Naive thymus-derived CD4-positive, alpha-beta T cell (primary cell): Measurements from ENCODE around the gene ARHGEF10L. TPM values are rescaled to one million over a fixed set of nuclear protein-coding genes. Genes with fewer than 3 reads are reported as not detected.

Experiments
- ATAC-seq: fragments of 150-1000 bp; cut with Tn5 transposase; 2 replicates; pipeline ENCODE4 v1.10.0; 2021; ENCODE audit warnings: mild to moderate bottlenecking, moderate library complexity
- CTCF ChIA-PET: fragments of 350-600 bp; sonication (Branson Sonifier 250); formaldehyde crosslinking; loops from one replicate; lab custom pipeline; 2021; ENCODE audit warnings: antibody characterized with exemption; lab: Charles Lee
- POLR2A ChIA-PET: fragments of 350-600 bp; sonication (Branson Sonifier 250); formaldehyde crosslinking; loops from one replicate; lab custom pipeline; 2021; ENCODE audit warnings: antibody characterized with exemption, inconsistent platforms; lab: Charles Lee
- DNase-seq, 9 donors: peaks; one replicate each; pipeline versions ENCODE4 v3.0.0 to v3.0.0-alpha.2; 2020 to 2022; ENCODE audit warnings: mixed read lengths in 1 of 9
- H3K27ac ChIP-seq: one replicate; pipeline ENCODE4 v1.7.0; 2013; ENCODE audit warnings: mild to moderate bottlenecking, low read depth, low read length, moderate library complexity
- H3K27me3 ChIP-seq, 2 donors: one replicate each; pipeline ENCODE4 v1.7.0; 2013; ENCODE audit warnings: low read length in 2 of 2, mild to moderate bottlenecking in 2 of 2, moderate library complexity in 2 of 2; ENCODE audit not compliant: control insufficient read depth in 2 of 2, insufficient read depth in 2 of 2
- H3K36me3 ChIP-seq, 3 experiments: 1 replicate in 2 of 3; 2 replicates in 1 of 3; pipeline ENCODE4 v1.7.0; 2013; ENCODE audit warnings: low read length in 3 of 3, mild to moderate bottlenecking in 3 of 3, moderate library complexity in 1 of 3; ENCODE audit not compliant: insufficient read depth in 3 of 3, control insufficient read depth in 2 of 3
- H3K4me1 ChIP-seq, 2 donors: one replicate each; pipeline ENCODE4 v1.7.0; 2013; ENCODE audit warnings: low read length in 2 of 2, mild to moderate bottlenecking in 2 of 2, moderate library complexity in 1 of 2; ENCODE audit not compliant: control insufficient read depth in 2 of 2, insufficient read depth in 2 of 2
- H3K4me3 ChIP-seq: 2 replicates; pipeline ENCODE4 v1.7.0; 2013; ENCODE audit warnings: mild to moderate bottlenecking, low read length
- H3K9me3 ChIP-seq, 3 experiments: 1 replicate in 2 of 3; 2 replicates in 1 of 3; pipeline ENCODE4 v1.7.0; 2013; ENCODE audit warnings: low read length in 3 of 3; ENCODE audit not compliant: control insufficient read depth in 2 of 3
- H3K27ac Mint-ChIP-seq, 9 donors: one replicate each; pipeline ENCODE4 v1.8.0; 2020 to 2022; ENCODE audit warnings: mixed read lengths in 9 of 9, mild to moderate bottlenecking in 8 of 9, moderate library complexity in 5 of 9, inconsistent platforms in 2 of 9
- H3K27me3 Mint-ChIP-seq, 5 donors: one replicate each; pipeline ENCODE4 v1.8.0; 2021 to 2022; ENCODE audit warnings: mixed read lengths in 5 of 5, mild to moderate bottlenecking in 1 of 5
- H3K36me3 Mint-ChIP-seq, 5 donors: one replicate each; pipeline ENCODE4 v1.8.0; 2020 to 2022; ENCODE audit warnings: mixed read lengths in 5 of 5, mild to moderate bottlenecking in 3 of 5, inconsistent platforms in 1 of 5
- H3K4me1 Mint-ChIP-seq, 7 donors: one replicate each; pipeline ENCODE4 v1.8.0; 2020 to 2022; ENCODE audit warnings: mixed read lengths in 7 of 7, mild to moderate bottlenecking in 3 of 7, inconsistent platforms in 1 of 7
- H3K4me3 Mint-ChIP-seq, 10 donors: one replicate each; pipeline ENCODE4 v1.8.0; 2020 to 2022; ENCODE audit warnings: mild to moderate bottlenecking in 10 of 10, mixed read lengths in 10 of 10, moderate library complexity in 6 of 10, inconsistent platforms in 2 of 10
- H3K9me3 Mint-ChIP-seq, 11 donors: one replicate each; pipeline ENCODE4 v1.8.0; 2020 to 2022; ENCODE audit warnings: mixed read lengths in 11 of 11, mild to moderate bottlenecking in 4 of 11, inconsistent platforms in 1 of 11, moderate library complexity in 1 of 11
- intact Hi-C, 2 donors: fragments of 100-400 bp; cut with micrococcal nuclease; formaldehyde crosslinking; loops; one replicate each; pipeline ENCODE4 v1.15.1; 2023
- polyA plus RNA-seq, 2 donors: library from polyadenylated mRNA; unstranded; fragments of 300-500 nt; fragmentation: Illumina TruSeq; gene quantifications; one replicate each; pipeline ENCODE4 v1.2.3, GENCODE V29; 2021
- total RNA-seq, 6 experiments: library from RNA in 5 of 6; stranded (reverse) in 5 of 6; gene quantifications; 1 replicate in 5 of 6; 2 replicates in 1 of 6; pipeline ENCODE4 v1.2.3 and lab custom pipeline; 2021 to 2026

Gene ARHGEF10L
- total and polyA plus RNA-seq, 7 experiments from 2014 or later: 0.59 to 19.7 (median 0.84) TPM; not detected in 3

GRCh38 chr1:17549384-17549783, 9.9 kb downstream of the ARHGEF10L start:
- Histone ChIP-seq H3K4me3 (no peak overlapping the region), H3K9me3 (peaks cover 0 to 4% (median 0%) of the 10 kb centered on the region in 3 experiments), H3K27ac (no peak overlapping the region), H3K27me3 (peaks cover 0 to 4% of the 10 kb centered on the region in 2 donors), H3K36me3 (no peaks in the 10 kb centered on the region), H3K4me1 (no peaks in the 10 kb centered on the region)
- no peaks in the 10 kb centered on the region for H3K36me3 Mint-ChIP-seq
- H3K9me3 Mint-ChIP-seq: peaks cover 0 to 7% (median 0%) of the 10 kb centered on the region in 11 donors
- ChIA-PET POLR2A (no interaction called here), CTCF (no interaction called here)
- intact Hi-C loops: no loop called here
- peaks cover 0 to 5% (median 0%) of the 10 kb centered on the region in 7 donors for H3K4me1 Mint-ChIP-seq
- ATAC-seq (no peak), DNase-seq (no peak)
- H3K27me3 Mint-ChIP-seq: peaks cover 13 to 43% (median 22%) of the 10 kb centered on the region in 5 donors
- H3K4me3 Mint-ChIP-seq: no peak overlapping the region
- H3K27ac Mint-ChIP-seq: no peak overlapping the region

- DNase-seq (no peak), ATAC-seq (no peak)
- no peak overlapping the region for H3K27ac ChIP-seq
- ChIA-PET POLR2A (no interaction called here), CTCF (no interaction called here)
- H3K36me3 ChIP-seq: no peaks in the 10 kb centered on the region
- Mint-ChIP-seq H3K4me3 (no peak overlapping the region), H3K27me3 (peaks cover 2 to 30% (median 11%) of the 10 kb centered on the region in 5 donors), H3K9me3 (no peaks in the 10 kb centered on the region), H3K36me3 (no peaks in the 10 kb centered on the region), H3K4me1 (no peaks in the 10 kb centered on the region), H3K27ac (no peak overlapping the region)
- H3K4me3 ChIP-seq: no peak overlapping the region
- H3K27me3 ChIP-seq: peaks cover 0 to 4% of the 10 kb centered on the region in 2 donors
- H3K9me3 ChIP-seq: no peaks in the 10 kb centered on the region
- H3K4me1 ChIP-seq: no peaks in the 10 kb centered on the region
- intact Hi-C loops: no loop called here
These were observed 11.5 kb downstream of the ARHGEF10L start for GRCh38 chr1:17550729-17551584.

GRCh38 chr1:17551755-17552234, 12.3 kb downstream of the ARHGEF10L start:
- no peak overlapping the region for H3K4me3 ChIP-seq
- peaks cover 2 to 30% (median 11%) of the 10 kb centered on the region in 5 donors for H3K27me3 Mint-ChIP-seq
- DNase-seq: no peak
- no peak for ATAC-seq
- H3K27me3 ChIP-seq: peaks cover 0 to 4% of the 10 kb centered on the region in 2 donors
- H3K36me3 ChIP-seq: no peaks in the 10 kb centered on the region
- ChIA-PET POLR2A (no interaction called here), CTCF (no interaction called here)
- H3K4me1 ChIP-seq: no peaks in the 10 kb centered on the region
- intact Hi-C loops: no loop called here
- H3K9me3 Mint-ChIP-seq: no peaks in the 10 kb centered on the region
- no peaks in the 10 kb centered on the region for H3K4me1 Mint-ChIP-seq
- no peaks in the 10 kb centered on the region for H3K9me3 ChIP-seq
- no peak overlapping the region for H3K27ac Mint-ChIP-seq
- no peaks in the 10 kb centered on the region for H3K36me3 Mint-ChIP-seq
- H3K27ac ChIP-seq: no peak overlapping the region
- H3K4me3 Mint-ChIP-seq: no peak overlapping the region

GRCh38 chr1:17553975-17554700, 14.6 kb downstream of the ARHGEF10L start:
- Mint-ChIP-seq H3K36me3 (no peaks in the 10 kb centered on the region), H3K4me1 (no peaks in the 10 kb centered on the region), H3K27ac (no peak overlapping the region), H3K9me3 (no peaks in the 10 kb centered on the region), H3K27me3 (peaks cover 0 to 35% (median 11%) of the 10 kb centered on the region in 5 donors), H3K4me3 (no peak overlapping the region)
- ATAC-seq: no peak
- POLR2A ChIA-PET: interaction anchor here (0.6 to 1.0 kb wide), 2 partner anchors 10 to 198 kb away, joined by 3 read pairs; no protein-coding TSS in a partner anchor
- Histone ChIP-seq H3K4me1 (no peaks in the 10 kb centered on the region), H3K36me3 (no peaks in the 10 kb centered on the region), H3K4me3 (no peak overlapping the region), H3K27ac (no peak overlapping the region), H3K27me3 (peaks cover 0 to 4% of the 10 kb centered on the region in 2 donors), H3K9me3 (no peaks in the 10 kb centered on the region)
- intact Hi-C loops: no loop called here
- CTCF ChIA-PET: no interaction called here
- no peak for DNase-seq

GRCh38 chr1:17554954-17555353, 15.5 kb downstream of the ARHGEF10L start:
- ChIA-PET CTCF (no interaction called here), POLR2A (no interaction called here)

GRCh38 chr1:17557986-17558385, 18.5 kb downstream of the ARHGEF10L start:
- Mint-ChIP-seq H3K36me3 (no peaks in the 10 kb centered on the region), H3K27ac (no peak overlapping the region), H3K4me3 (no peak overlapping the region), H3K9me3 (peaks cover 0 to 2% (median 0%) of the 10 kb centered on the region in 11 donors), H3K4me1 (no peaks in the 10 kb centered on the region), H3K27me3 (peaks cover 0 to 15% (median 5%) of the 10 kb centered on the region in 5 donors)
- no peak overlapping the region for H3K4me3 ChIP-seq
- no peaks in the 10 kb centered on the region for H3K9me3 ChIP-seq
- DNase-seq (no peak), ATAC-seq (no peak)
- ChIA-PET CTCF (no interaction called here), POLR2A (no interaction called here)
- no peaks in the 10 kb centered on the region for H3K27me3 ChIP-seq
- no peaks in the 10 kb centered on the region for H3K36me3 ChIP-seq
- intact Hi-C loops: no loop called here
- no peaks in the 10 kb centered on the region for H3K4me1 ChIP-seq
- no peak overlapping the region for H3K27ac ChIP-seq

More at GRCh38 chr1:17554954-17555353, 15.5 kb downstream of the ARHGEF10L start:
- Histone ChIP-seq H3K27me3 (peaks cover 0 to under 1% of the 10 kb centered on the region in 2 donors), H3K27ac (no peak overlapping the region), H3K4me1 (no peaks in the 10 kb centered on the region), H3K4me3 (no peak overlapping the region), H3K36me3 (no peaks in the 10 kb centered on the region), H3K9me3 (no peaks in the 10 kb centered on the region)
- Mint-ChIP-seq H3K9me3 (no peaks in the 10 kb centered on the region), H3K4me3 (no peak overlapping the region), H3K27me3 (peaks cover 0 to 29% (median 11%) of the 10 kb centered on the region in 5 donors), H3K4me1 (no peaks in the 10 kb centered on the region), H3K36me3 (no peaks in the 10 kb centered on the region), H3K27ac (no peak overlapping the region)
- ATAC-seq (no peak), DNase-seq (no peak)
- intact Hi-C loops: no loop called here
